SK-N-MC (cell line): ENCODE results near the gene FBXW11.

ENCODE experiments used
- EZH2 ChIP-seq: fragments of 200-600 bp; sonication (generic); IDR thresholded peaks from one replicate; pipeline ENCODE4 v1.6.1; 2017; ENCODE audit warnings: antibody characterized with exemption
- FOXP2 ChIP-seq: optimal IDR thresholded peaks from 2 replicates; pipeline ENCODE3; 2011; ENCODE audit warnings: mild to moderate bottlenecking, moderate library complexity; ENCODE audit not compliant: insufficient read depth; ENCODE audit errors: extremely low read length, control extremely low read depth
- POLR2AphosphoS5 ChIP-seq: IDR thresholded peaks from 2 replicates; pipeline ENCODE4 v1.6.1; 2012; ENCODE audit warnings: mild to moderate bottlenecking, low read depth, low read length, borderline replicate concordance

DNA sequence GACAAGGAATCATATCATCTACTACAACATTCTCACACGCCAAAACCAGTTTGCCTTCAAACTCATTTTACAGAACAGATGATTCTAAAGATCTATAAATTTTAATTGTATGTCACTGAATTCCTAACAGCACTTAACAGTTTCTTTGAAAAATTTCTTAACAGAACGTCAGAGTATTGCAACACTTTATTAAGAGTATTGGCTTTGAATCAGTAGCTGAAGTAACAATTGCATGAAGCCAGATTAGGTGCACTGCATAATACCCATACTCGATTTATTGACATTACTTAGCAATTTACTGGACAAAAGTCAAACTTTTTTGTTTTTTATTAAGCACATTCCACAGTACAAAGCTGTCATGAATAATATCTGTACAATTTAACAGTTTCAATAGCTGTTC, 145.1 kb downstream of the FBXW11 start:
- TF ChIP-seq EZH2 (no peak), POLR2AphosphoS5 (no peak), FOXP2 (no peak)
